GM18519 (cell line): ENCODE data around the gene COX7A2L.

Source experiments
- ATAC-seq: cut with Tn5 transposase; IDR thresholded peaks from one replicate; pipeline ENCODE4 v1.9.1; 2021; ENCODE audit warnings: mild to moderate bottlenecking, moderate library complexity; ENCODE audit not compliant: unreplicated experiment, low FRiP score

COX7A2L gene

DNA sequence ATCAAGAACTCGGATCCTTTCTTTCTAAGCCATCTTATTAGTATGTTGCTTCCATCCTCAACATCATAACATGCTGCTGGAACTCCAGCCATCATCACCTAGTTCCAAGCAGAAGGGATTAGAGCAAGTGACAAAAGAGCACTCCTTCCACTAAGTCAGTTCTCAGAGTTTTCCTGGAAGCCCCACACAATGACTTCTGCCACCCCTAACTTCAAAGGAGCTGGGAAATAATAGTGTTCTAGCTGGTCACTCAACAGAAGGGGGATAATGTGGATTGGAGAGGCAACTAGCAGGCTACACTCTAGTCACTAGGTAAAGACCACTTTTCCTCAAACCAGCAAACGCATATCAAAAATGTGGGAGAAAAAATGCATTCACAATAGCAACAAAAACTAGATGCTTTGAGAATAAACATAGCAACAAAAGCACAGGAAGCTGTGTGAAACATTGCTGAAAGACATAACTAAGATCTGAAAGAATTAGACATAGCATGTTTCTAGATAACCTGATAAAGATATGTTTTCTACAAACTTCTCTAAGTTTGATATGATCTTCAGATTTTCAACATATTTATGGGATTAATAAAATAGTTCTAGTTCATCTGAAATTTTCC, 39.5 kb downstream of the COX7A2L start:
- ATAC-seq = no peak

DNA sequence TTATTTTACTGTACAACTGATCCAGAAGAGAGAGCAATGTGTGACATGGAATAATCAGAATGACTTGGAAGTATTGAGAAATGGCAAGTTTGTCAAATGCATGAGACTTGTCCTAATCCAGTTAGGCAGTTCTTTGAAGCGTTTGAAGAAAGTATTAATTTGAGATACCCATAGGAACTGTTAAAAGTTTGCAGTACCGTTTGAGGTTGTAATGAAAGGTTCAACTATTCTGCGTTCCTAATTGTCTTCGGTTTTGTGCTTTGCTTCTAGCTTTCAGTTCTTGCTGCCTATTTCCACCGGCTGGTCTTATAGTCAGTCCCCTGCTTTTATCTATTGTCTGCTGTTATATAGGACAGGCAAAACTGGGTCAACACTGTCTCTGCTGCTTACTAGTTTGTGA, 41.8 kb downstream of the COX7A2L start:
- no peak for ATAC-seq

DNA sequence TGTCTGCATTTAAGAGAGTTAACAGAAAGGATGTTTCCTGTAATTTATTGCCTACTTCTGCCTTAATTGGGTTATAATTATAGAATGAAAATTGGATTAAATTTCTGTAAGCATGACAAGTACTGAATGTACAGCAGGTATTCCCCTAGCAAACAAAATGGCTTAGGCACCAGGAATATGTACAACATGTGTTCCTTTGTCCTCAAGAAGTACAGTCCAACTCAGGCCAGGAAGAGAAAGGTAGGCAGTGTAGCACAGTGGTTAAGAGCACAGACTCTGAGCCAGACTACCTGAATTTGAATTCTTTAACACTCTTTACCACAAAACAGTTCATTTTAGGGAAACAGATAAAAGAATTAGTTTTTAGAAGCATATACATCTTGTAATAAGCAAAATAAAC, 43.1 kb downstream of the COX7A2L start:
- ATAC-seq = no peak

DNA sequence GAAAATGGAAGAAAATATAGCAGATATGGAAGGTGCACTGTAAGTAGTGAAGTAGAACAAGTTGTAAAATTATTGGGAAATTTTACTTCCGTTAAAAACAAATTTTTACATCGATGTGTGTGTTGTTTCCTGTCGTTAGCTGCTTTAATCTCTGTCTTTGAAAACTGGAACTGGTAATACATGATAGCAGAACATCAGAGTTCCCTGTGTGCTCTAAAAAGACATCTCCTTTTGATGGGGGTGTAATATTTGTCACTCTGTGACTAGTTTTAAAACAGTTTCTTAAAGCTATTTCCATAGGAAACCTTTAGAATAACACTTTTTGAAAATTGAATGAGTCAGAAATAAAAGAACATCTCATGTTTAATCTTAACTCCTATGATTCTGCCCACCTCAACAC, 43.5 kb downstream of the COX7A2L start:
- ATAC-seq = no peak

DNA sequence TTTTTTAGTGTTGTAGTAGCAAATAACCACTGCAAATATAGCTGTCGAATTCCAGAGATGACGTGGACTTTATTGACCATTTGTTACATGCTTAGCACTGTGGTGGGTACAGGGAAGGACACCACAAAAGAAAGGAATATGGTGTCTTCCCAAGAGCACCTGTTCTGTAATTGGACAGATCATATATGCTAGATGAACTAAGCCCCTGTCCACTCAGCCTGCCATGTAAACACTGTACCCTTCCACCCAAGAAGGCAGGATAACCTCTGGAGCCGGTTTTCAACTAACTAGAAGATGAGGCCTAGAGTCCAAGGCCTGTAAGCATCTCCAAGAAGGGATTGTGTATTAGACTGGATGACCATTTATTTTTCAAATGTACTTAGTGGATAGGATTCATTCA, 44.1 kb downstream of the COX7A2L start:
- no peak for ATAC-seq

DNA sequence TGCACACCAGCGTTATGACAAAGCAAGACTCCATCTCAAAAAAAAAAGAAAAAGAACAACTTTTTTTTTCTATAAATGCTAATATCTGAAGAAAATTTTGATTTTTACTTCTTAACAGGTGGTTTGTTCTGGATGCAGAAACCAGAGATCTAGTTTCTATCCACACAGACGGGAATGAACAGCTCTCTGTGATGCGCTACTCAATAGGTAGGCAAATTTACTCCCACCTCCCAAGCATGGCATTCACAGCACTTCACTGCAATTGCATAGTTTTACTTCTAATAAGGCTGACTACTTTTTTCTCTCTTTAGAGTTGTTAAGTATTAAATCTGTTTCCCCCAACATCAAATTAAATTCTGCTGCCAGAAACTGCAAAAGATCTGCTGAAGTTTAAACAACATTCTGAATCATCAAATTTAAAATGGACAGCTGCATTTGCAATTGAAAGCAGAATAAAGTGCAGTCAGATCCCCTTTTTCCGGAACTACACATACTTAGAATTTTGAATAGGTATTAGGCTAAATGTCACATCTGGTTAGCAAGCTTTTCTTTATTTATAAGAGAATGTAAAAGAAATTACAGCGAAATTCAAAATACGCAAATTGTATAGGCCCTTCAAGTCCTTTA, 45.1 kb downstream of the COX7A2L start:
- no peak for ATAC-seq

DNA sequence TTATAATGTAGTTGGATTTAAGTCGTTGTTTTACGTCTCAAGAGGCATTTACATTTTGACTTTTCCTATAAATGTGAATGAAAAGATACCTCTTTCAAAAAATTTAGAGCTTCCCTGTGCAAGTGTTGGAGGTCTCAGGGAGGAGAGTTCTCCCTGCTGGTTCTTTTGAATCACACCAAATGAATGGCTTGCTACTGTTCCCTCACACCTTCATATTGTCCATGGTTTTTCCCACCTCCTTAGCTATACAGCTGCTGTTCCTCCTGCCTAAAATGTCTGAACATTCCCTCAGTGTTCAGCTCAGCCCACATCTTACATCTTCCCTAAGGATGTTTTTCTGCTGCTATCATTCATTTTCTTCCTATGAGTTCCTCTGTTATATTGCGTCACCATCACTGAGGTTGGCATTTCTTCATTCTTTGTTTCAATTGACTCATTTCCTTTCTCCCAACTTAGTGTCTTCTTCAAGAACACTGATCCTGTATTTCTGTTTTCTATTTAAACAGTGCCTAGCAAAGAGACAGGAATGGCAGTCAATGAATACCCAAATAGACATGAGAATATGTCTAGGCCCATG, 46.0 kb downstream of the COX7A2L start:
- no peak for ATAC-seq

DNA sequence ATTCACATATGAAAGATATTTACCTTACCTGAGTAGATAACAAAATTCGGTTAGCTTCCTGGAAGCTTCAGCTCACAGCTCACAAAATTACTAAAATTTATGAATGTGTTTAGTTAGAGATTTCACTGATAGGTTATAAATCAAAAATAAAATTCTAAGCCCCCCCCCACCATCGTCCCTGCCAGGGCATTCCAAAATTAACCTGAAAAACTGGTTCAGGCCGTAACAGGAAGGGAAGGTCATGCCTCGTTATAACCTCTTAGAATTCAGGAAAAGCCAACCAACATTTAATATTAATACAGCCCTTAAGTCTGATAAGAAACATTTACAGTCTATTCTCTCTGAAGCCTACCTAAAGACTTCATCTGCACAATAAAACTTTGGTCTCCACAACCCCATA, 48.9 kb downstream of the COX7A2L start:
- no peak for ATAC-seq

DNA sequence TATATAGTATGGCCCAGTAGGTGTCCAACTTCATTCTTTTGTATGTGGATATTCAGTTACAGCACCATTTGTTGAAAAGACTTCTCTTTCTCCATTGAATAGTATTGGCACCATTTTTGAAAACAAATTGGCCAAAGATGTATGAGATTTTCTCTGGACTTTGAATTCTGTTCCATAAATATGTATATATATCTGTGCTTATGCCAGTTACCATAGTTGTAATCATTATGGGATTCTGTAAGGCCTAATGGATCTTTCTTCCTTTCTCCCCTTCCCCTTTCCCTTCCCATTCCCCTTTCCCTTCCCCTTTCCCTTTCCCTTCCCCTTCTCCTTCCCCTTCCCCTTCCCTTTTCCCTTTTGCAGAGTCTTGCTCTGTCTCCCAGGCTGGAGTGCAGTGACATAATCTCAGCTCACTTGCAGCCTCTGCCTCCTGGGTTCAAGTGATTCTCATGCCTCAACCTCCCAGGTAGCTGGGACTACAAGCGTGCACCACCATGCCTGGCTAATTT, 51.0 kb downstream of the COX7A2L start:
- ATAC-seq = no peak

DNA sequence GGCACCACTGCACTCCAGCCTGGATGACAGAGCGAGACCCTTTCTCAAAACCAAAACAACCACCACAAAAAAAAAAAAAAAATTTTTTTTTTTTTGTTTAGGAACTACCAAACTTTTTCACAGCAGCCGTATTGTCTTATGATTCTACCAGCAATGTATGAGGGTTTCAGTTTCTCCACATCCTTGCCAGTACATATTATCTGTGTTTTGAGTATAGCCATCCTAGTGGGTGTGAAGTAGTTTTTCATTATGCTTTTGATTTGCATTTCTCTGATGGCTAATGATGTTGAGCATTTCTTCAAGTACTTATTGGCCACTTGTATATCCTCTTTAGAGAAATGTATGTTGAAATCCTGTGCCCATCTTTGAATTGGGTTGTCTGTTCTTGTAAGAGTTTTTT, 51.7 kb downstream of the COX7A2L start:
- no peak for ATAC-seq

DNA sequence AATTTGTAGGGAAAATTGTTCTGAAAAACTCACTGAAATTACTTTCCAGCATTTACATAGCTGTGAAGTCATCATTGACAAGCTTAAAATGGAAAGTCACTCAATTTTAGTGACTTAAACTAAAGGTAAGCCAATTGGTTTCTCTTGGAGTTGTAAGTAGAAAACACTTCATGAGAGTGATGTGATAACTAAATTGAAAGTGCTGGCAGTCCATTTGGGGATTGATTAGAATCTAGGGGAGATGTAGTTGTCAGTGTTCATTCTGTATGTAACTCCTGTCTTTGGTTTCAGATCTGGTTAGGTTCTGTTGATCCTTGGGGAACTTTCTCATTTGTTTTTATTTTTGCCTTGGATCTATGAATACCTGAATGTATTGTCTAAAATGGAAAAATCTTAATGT, 53.8 kb downstream of the COX7A2L start:
- no peak for ATAC-seq

DNA sequence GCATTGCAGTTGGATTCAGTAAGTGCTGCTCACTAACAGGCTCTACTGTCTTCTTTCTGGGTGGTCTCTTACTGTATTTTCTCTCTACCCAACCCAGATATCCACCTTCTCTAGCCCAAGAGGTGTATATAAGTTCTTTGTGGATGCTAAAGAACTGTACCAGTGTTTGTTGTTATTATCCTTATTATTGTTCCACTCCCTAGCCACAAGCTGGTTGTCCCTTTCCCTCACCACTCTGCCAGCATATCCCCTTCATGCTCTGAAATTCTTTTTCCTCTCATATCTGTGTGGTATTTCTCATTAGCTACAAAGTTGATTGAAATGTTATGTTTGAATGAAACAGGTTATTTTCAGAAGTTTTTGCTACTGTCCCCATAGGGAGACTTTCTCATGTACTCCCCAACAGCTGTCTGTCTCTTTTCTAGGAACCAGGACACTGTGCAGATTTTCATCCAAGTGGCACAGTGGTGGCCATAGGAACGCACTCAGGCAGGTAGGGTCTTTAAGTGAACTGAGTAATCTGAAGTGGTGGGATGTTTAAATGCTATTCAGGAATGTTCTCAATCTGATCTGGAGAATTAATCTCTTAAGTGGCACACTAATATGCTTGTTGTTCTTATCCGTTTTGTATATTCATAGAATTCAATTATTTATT, 56.8 kb downstream of the COX7A2L start:
- ATAC-seq = no peak

DNA sequence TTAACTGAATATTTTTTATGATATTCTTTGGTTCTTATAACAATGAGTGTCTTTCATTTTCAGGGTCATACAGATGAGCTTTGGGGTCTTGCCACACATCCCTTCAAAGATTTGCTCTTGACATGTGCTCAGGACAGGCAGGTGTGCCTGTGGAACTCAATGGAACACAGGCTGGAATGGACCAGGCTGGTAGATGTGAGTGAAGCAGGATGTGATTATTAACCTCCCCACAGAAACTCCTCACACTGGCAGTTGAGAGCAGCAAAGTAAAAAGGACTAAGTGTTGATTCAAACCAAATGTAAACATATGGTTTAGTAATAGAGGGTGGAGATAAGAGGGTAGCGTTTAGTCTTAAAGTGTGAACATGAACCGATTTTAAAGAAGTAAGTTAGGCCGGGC, 57.8 kb downstream of the COX7A2L start:
- no peak for ATAC-seq

DNA sequence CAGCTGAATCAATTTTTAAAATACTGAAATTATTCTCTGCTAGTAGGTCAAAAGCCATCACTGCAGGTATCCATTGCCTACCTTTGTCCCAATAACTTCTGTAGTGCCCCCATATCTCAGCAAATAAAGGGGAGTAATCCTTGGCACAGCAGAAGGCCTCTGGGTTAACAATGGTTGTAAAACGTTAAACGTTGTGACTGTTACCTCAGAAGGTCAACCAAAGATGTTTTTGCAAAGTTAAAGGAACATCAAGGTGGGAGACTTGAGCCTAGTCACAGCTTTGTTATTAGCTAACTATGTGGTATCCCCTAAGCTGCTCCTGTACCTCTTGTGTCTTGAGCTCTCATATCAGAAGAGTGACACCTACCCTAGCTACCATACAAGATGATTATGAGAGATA, 60.5 kb downstream of the COX7A2L start:
- no peak for ATAC-seq
